ENCODE measurements around the gene FBLN1.

Gene FBLN1

DNA sequence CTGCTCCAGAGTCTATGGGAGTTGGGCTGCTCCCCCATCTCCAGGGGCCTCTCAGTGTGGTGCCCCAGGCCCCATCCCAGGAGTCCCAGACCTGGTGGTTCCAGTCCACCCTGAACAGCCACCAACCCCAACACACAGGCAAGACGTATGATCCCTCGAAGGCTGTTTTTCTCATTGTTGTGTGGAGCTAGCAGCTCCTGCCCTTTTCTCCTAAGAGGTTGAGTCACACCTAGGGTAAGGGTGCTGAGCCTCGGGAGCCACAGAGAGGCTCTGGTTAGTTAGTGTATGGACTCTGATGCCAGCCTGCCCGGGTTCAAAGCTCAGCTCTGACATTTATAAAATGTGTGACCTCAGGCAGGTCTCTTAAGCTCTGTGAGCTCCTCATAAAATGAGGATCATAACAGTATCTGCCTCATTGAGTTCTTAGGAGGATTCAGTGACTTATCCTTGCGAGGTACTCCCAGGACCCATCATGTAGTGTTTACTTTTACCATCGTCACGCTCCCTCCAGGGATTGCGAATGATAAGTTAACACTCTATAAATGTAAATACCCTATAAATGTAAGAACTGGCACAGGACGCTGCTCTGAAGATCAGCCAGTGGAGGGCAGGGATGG, 47.2 kb downstream of the FBLN1 start:
- no peak overlapping the region for H3K4me3 ChIP-seq (ENCODE audit: low read depth, low read length, poor library complexity, severe bottlenecking)
- no peaks in the 10 kb centered on the region; the same call in 1 of the 2 replicates for H3K36me3 ChIP-seq (ENCODE audit: insufficient read depth, low read length)
- no peaks in the 10 kb centered on the region for H3K9me3 ChIP-seq (ENCODE audit: low read length)
- H3F3A ChIP-seq (ENCODE audit: insufficient read depth, low read length) = no peaks in the 10 kb centered on the region
- no peak overlapping the region for H3K4me2 ChIP-seq (ENCODE audit: low read length)
- H4K20me1 ChIP-seq (ENCODE audit: insufficient read depth, low read length) = no peaks in the 10 kb centered on the region
- no peak overlapping the region for H2AFZ ChIP-seq (ENCODE audit: low read length)
- no peaks in the 10 kb centered on the region for H3K79me2 ChIP-seq (ENCODE audit: insufficient read depth, low read length)
- TF ChIP-seq, protein P1, sequence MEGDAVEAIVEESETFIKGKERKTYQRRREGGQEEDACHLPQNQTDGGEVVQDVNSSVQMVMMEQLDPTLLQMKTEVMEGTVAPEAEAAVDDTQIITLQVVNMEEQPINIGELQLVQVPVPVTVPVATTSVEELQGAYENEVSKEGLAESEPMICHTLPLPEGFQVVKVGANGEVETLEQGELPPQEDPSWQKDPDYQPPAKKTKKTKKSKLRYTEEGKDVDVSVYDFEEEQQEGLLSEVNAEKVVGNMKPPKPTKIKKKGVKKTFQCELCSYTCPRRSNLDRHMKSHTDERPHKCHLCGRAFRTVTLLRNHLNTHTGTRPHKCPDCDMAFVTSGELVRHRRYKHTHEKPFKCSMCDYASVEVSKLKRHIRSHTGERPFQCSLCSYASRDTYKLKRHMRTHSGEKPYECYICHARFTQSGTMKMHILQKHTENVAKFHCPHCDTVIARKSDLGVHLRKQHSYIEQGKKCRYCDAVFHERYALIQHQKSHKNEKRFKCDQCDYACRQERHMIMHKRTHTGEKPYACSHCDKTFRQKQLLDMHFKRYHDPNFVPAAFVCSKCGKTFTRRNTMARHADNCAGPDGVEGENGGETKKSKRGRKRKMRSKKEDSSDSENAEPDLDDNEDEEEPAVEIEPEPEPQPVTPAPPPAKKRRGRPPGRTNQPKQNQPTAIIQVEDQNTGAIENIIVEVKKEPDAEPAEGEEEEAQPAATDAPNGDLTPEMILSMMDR (IDR thresholded peaks at IDR 0.05; ENCODE audit: low read length) = no peak
- TF ChIP-seq EZH2 (IDR thresholded peaks at IDR 0.05; ENCODE audit: borderline replicate concordance, low read length) = no peak
- H3K4me1 ChIP-seq (ENCODE audit: insufficient read depth, low read length, severe bottlenecking) = peaks cover 13% of the 10 kb centered on the region
- no peaks in the 10 kb centered on the region; the same call in 1 of the 2 replicates for H3K27me3 ChIP-seq (ENCODE audit: insufficient read depth, low read length)
- no peaks in the 10 kb centered on the region for H3K9me2 ChIP-seq (ENCODE audit: low read depth, low read length)
- H3K27ac ChIP-seq (ENCODE audit: low read depth, low read length, poor library complexity, severe bottlenecking) = no peak overlapping the region
- H3K9ac ChIP-seq (ENCODE audit: low read length) = no peak overlapping the region

DNA sequence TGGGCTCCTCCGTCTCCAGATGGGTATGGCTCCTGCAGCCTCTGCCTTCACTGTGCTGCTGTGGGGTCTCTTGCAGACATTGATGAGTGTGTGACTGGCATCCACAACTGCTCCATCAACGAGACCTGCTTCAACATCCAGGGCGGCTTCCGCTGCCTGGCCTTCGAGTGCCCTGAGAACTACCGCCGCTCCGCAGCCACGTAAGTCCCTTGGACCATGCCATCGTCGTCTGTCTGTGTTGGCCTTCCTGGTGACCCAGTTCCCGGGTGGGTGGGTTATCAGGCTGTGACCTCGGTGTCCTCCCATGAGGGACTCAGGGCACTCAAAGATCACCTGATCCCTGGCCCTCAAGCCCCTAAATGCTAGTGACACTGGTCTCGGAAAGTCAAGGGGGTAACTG, 47.7 kb downstream of the FBLN1 start:
- Histone ChIP-seq H3K4me2 (ENCODE audit: low read length) (no peak overlapping the region), H3K9ac (ENCODE audit: low read length) (no peak overlapping the region), H3K27me3 (ENCODE audit: insufficient read depth, low read length) (no peaks in the 10 kb centered on the region; the same call in 1 of the 2 replicates), H3K79me2 (ENCODE audit: insufficient read depth, low read length) (no peaks in the 10 kb centered on the region), H3K9me2 (ENCODE audit: low read depth, low read length) (no peaks in the 10 kb centered on the region), H3F3A (ENCODE audit: insufficient read depth, low read length) (no peaks in the 10 kb centered on the region), H3K4me3 (ENCODE audit: low read depth, low read length, poor library complexity, severe bottlenecking) (no peak overlapping the region), H3K27ac (ENCODE audit: low read depth, low read length, poor library complexity, severe bottlenecking) (no peak overlapping the region), H3K4me1 (ENCODE audit: insufficient read depth, low read length, severe bottlenecking) (peaks cover 13% of the 10 kb centered on the region), H2AFZ (ENCODE audit: low read length) (no peak overlapping the region), H3K9me3 (ENCODE audit: low read length) (no peaks in the 10 kb centered on the region), H4K20me1 (ENCODE audit: insufficient read depth, low read length) (no peaks in the 10 kb centered on the region), H3K36me3 (ENCODE audit: insufficient read depth, low read length) (no peaks in the 10 kb centered on the region; the same call in 1 of the 2 replicates)
- TF ChIP-seq EZH2 (IDR thresholded peaks at IDR 0.05; ENCODE audit: borderline replicate concordance, low read length) = no peak
- TF ChIP-seq, protein P1 (IDR thresholded peaks at IDR 0.05; ENCODE audit: low read length) = no peak

DNA sequence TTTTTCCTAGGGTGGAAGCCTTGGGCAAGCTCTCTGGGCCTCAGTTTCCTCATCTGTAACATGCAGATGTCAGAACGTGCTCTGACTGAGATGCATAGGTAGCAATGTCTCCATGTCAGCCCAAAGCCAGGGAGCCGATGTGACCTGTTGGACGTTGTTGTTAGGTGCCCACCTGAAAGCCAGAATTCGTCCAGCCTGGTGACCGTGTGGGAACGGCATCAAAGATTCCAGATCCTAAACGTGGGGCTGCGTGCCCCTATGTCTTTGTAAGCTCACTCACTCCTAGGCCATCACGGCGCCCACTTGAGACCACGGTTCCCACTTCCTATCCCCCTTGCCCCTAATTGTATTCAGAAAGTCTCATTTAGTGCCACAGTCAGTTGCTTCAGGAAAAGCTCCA, 48.2 kb downstream of the FBLN1 start:
- Histone ChIP-seq H3K79me2 (ENCODE audit: insufficient read depth, low read length) (no peaks in the 10 kb centered on the region), H4K20me1 (ENCODE audit: insufficient read depth, low read length) (no peaks in the 10 kb centered on the region), H3K27ac (ENCODE audit: low read depth, low read length, poor library complexity, severe bottlenecking) (no peak overlapping the region), H3K9ac (ENCODE audit: low read length) (no peak overlapping the region), H3K4me3 (ENCODE audit: low read depth, low read length, poor library complexity, severe bottlenecking) (no peak overlapping the region), H3K9me2 (ENCODE audit: low read depth, low read length) (no peaks in the 10 kb centered on the region), H3K4me2 (ENCODE audit: low read length) (no peak overlapping the region), H2AFZ (ENCODE audit: low read length) (no peak overlapping the region), H3F3A (ENCODE audit: insufficient read depth, low read length) (no peaks in the 10 kb centered on the region), H3K27me3 (ENCODE audit: insufficient read depth, low read length) (no peaks in the 10 kb centered on the region; the same call in 1 of the 2 replicates), H3K36me3 (ENCODE audit: insufficient read depth, low read length) (no peaks in the 10 kb centered on the region; the same call in 1 of the 2 replicates), H3K4me1 (ENCODE audit: insufficient read depth, low read length, severe bottlenecking) (peaks cover 13% of the 10 kb centered on the region), H3K9me3 (ENCODE audit: low read length) (no peaks in the 10 kb centered on the region)
- TF ChIP-seq EZH2 (IDR thresholded peaks at IDR 0.05; ENCODE audit: borderline replicate concordance, low read length) = no peak
- TF ChIP-seq, protein P1 (IDR thresholded peaks at IDR 0.05; ENCODE audit: low read length) = no peak

All from OCI-LY1 (cell line).